Measurements from ENCODE around the gene ZNF878.

GRCh38 chr19:12043752-12044422 is 8.9 kb downstream of the ZNF878 start:
- TF ChIP-seq, protein P1, sequence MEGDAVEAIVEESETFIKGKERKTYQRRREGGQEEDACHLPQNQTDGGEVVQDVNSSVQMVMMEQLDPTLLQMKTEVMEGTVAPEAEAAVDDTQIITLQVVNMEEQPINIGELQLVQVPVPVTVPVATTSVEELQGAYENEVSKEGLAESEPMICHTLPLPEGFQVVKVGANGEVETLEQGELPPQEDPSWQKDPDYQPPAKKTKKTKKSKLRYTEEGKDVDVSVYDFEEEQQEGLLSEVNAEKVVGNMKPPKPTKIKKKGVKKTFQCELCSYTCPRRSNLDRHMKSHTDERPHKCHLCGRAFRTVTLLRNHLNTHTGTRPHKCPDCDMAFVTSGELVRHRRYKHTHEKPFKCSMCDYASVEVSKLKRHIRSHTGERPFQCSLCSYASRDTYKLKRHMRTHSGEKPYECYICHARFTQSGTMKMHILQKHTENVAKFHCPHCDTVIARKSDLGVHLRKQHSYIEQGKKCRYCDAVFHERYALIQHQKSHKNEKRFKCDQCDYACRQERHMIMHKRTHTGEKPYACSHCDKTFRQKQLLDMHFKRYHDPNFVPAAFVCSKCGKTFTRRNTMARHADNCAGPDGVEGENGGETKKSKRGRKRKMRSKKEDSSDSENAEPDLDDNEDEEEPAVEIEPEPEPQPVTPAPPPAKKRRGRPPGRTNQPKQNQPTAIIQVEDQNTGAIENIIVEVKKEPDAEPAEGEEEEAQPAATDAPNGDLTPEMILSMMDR (IDR thresholded peaks at IDR 0.05) = no peak
- TF ChIP-seq POLR2A (IDR thresholded peaks at IDR 0.05) = no peak
